Fibroblast of pulmonary artery (primary cell): ENCODE results near the gene PPEF2.
"Not testable (repeated sequence)": the region's sequence is repeated elsewhere in the genome, so short reads cannot be mapped to it uniquely, and the experiment has no call there.

Experiments used
- DNase-seq: peaks from one replicate; pipeline ENCODE4 v3.0.0-alpha.2; 2010; ENCODE audit warnings: low read depth
- H3K4me3 ChIP-seq: replicated peaks from 2 replicates; pipeline ENCODE4 v1.5.1; 2011; ENCODE audit warnings: low read depth, mild to moderate bottlenecking, control low read depth, low read length, moderate library complexity
- TF ChIP-seq, protein P1 (sequence below): IDR thresholded peaks from 2 replicates; pipeline ENCODE4 v1.5.1; 2011; ENCODE audit warnings: mild to moderate bottlenecking, control low read depth, low read length, inconsistent platforms; ENCODE audit errors: missing control alignments

Gene PPEF2

DNA sequence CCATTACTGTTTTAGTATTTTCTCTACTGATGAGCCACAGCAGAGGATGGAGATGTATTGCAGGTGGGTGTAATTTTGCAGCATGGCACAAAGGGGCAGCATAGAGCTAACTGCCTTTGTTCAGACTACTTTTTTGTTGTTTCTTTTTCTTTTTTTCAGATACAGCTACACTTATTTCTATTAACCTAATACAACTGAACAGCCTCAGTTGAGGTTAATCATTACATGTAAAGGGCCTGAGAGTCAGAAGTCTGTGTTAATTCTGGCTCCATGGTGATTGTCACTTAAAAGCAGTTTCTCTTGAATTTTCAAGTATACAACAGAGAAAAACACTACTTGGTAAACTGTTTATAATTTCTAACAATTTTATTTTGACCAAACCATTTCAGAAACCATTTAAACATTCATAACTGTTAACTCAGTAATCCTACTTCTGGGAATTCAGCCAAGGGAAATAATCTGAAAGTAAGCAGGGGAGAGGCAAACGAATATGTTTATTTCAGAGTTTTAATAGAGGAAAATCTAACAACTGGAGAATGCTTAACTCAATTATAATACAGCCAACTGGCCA is 13.9 kb upstream of the PPEF2 start:
- H3K4me3 ChIP-seq = no peak overlapping the region
- TF ChIP-seq, protein P1, sequence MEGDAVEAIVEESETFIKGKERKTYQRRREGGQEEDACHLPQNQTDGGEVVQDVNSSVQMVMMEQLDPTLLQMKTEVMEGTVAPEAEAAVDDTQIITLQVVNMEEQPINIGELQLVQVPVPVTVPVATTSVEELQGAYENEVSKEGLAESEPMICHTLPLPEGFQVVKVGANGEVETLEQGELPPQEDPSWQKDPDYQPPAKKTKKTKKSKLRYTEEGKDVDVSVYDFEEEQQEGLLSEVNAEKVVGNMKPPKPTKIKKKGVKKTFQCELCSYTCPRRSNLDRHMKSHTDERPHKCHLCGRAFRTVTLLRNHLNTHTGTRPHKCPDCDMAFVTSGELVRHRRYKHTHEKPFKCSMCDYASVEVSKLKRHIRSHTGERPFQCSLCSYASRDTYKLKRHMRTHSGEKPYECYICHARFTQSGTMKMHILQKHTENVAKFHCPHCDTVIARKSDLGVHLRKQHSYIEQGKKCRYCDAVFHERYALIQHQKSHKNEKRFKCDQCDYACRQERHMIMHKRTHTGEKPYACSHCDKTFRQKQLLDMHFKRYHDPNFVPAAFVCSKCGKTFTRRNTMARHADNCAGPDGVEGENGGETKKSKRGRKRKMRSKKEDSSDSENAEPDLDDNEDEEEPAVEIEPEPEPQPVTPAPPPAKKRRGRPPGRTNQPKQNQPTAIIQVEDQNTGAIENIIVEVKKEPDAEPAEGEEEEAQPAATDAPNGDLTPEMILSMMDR = peak; percentile 95
- DNase-seq = peak; percentile 65

DNA sequence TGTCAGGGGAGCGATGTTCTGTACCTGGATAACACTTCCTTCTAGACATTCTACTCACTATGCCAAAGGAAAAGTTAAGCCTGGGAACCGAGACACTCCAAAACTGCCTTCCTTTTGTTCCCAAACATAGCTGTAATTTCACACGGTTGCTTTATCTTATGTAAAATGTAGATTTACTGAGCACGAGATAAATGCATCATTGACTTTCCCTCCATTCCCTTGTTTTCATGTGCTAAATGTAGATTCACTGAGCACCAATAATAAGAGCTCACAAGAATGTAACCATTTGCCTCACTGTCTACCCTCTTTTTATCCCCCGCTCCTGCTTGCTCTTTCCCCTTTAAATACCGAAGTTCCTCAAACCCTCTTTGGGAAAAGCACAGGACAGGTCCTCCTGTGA is 10.7 kb upstream of the PPEF2 start:
- TF ChIP-seq, protein P1 = no peak
- DNase-seq = no peak
- no peak overlapping the region for H3K4me3 ChIP-seq

- DNase-seq, H3K4me3 ChIP-seq: not testable (repeated sequence)
These were observed 8.6 kb upstream of the PPEF2 start for GRCh38 chr4:75910831-75911230.

GRCh38 chr4:75909405-75909804 is 7.2 kb upstream of the PPEF2 start:
- TF ChIP-seq, protein P1 = no peak
- no peak overlapping the region for H3K4me3 ChIP-seq
- no peak for DNase-seq

DNA sequence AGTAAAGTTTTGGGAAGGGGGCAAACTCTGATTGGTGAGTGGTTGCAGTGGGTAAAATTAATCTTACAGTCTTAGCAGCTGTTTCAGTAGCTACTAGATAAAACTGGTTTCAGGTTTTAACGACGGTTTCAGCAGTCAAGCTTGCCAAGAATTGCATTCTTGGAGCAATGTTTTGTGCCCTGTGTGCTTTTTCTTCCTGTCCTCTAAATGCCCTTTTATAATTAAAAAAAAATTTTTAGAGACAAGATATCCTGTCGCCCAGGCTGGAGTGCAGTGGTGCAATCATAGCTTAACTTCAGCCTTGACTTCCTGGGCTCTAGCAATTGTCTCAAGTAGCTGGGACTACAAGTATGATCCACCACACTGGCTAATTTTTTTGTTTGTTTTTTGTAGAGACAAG is 6.3 kb upstream of the PPEF2 start:
- TF ChIP-seq, protein P1 = no peak
- peak; percentile 29 for DNase-seq
- H3K4me3 ChIP-seq = no peak overlapping the region

GRCh38 chr4:75907966-75908365 is 5.7 kb upstream of the PPEF2 start:
- TF ChIP-seq, protein P1 = no peak
- no peak for DNase-seq
- no peak overlapping the region for H3K4me3 ChIP-seq

DNA sequence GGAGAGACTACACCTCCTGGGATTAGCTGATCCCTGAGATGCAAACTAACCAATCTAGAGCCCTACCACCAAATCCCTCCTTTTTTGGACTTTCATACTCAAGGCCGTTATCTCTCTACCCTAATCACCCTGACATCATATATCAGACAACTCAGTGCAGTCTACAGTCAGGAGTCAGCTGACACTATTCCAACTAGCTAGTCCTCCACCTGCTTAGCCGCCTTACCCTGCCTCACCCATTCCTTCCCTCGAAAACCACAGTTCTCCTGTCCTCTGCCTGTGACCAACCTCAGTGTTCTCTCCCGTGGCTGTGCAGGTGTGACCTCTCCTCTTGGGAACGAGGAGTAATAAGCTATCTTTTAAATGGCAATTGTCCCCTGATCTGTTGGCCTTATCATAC is 1.8 kb upstream of the PPEF2 start:
- no peak for DNase-seq
- no peak overlapping the region for H3K4me3 ChIP-seq
- TF ChIP-seq, protein P1 = no peak

DNA sequence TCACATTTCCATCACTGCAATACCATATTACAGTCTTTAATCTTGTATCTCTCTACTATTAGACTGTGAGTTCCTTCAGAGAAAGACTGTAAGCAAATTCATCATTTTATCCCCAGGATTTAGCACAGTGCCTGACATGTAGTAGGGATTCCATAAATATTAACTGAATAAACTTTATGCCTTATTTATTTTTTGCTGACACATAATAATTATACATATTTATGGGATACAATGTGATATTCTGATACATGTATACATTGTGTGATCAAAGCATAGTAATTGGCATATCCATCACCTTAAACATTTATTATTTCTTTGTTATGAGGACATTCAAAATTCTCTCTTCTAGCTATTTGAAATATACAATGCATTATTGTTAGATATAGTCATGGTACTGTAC is 3.7 kb downstream of the PPEF2 start:
- no peak for DNase-seq
- TF ChIP-seq, protein P1 = no peak
- no peak overlapping the region for H3K4me3 ChIP-seq
